22Rv1 (cell line): Measurements from ENCODE around the gene CHD6.

ENCODE experiments used
- CTCF ChIP-seq: fragments of 450-650 bp; IDR thresholded peaks from 2 replicates; pipeline ENCODE4 v1.5.1; 2017; ENCODE audit warnings: mild to moderate bottlenecking
- ZFX ChIP-seq: fragments of 450-650 bp; IDR thresholded peaks from 2 replicates; pipeline ENCODE4 v1.6.1; 2017; ENCODE audit warnings: antibody characterized with exemption, borderline replicate concordance

- no peak for TF ChIP-seq CTCF
- TF ChIP-seq ZFX, result no peak
Observed at GRCh38 chr20:41506192-41506915, 111.8 kb downstream of the CHD6 start.
